CD4-positive, alpha-beta T cell treated with Interleukin-6 at 100 ng/mL for 8 hours (primary cell): ENCODE measurements around the gene THPO.

ENCODE experiments used
- DNase-seq: peaks from one replicate; pipeline ENCODE4 v3.0.0-alpha.2; 2020; ENCODE audit warnings: mixed read lengths, low spot score

The THPO gene

DNA sequence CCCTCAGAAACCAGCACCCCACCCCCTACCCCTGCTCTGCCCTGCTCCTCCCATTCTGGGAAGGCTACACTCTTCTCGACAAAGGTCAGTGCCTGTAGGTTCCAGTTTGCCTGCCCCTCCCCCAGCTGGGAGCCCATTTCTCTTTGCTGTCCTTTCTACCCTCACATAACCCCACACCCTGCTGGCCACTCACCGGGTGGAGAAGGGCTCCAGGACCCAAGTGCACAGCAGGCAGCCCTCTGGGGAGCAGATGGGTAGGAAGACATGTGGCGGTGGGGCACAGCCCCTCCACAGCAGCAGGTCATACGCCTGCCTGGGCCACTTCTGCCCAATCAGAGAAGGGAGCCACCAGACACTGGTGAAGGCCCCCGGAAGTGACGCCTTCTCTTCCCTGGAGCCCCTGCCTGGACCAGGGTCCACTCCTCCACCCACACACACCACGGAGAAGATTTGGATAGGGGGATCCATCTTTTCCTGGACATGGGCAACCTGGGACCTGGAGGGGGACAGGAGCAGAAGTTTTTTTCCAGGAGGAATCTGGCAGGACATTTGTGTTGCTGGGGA is at the start of gene THPO:
Gene THPO (minus strand): TSS at position 326 of the 564 bp plus-strand sequence. CDS start 1,948 bp downstream, outside the sequence.
- DNase-seq, result no peak

DNA sequence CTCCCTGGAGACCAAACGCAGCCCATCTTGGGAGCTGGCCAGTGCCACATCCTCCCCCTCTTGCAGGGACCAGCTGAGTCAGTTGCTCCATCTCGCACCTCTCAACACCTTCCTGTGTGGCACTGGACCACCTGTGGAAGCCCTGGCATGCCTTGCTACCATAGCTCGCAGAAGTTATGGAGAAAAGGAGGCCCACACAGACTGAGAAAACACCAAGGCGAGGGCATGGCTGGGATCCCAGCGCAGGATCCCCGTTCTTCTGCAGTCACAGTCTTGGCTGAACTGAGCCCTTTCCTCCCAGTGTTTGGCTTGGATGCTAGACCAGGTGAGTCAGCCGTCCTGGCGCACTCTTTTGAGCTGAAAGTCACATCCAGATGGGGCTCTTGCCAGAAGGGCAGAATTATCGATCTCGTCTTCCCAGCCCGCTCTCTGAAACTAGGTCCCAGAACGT is 48.7 kb upstream of the THPO start:
- no peak for DNase-seq

DNA sequence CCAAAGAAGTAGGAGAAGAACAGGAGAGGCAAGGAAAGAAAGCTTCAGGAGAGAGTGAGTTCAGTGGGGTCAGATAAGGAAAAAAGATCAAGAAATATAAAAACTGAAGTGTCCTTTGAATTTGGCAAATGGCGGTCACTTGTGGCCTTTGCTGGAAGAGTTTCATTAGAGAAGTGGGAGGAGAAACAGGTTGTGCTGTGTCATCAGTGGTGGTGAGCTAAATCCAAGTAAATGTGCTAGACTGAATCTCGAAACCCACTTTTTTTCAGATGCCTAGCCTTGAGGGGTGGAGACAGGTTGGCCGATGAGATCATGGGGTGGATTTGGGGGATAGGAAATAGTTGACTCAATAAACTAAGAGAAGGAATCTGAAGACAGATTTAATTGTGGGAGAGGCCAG is 45.6 kb upstream of the THPO start:
- DNase-seq, result no peak

DNA sequence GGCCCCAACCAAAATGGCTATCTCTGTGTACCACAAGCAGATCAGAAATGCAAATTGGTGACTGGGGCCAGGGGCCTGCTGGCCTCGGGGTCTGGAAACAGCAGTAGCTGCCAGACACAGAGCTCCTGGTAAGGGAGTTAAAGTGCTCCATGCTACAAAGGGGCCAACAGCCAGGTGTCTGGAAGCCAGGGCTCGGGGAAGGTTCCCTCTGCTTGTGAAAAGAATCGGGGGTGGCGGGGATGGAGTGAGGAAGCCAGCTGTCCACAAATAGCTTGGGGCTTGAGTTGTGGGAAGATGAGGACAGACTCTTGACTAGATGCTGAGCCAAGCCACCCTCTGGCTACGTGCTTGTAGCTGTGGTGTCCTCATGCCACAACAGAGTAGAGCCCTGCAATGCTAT is 41.2 kb upstream of the THPO start:
- no peak for DNase-seq

DNA sequence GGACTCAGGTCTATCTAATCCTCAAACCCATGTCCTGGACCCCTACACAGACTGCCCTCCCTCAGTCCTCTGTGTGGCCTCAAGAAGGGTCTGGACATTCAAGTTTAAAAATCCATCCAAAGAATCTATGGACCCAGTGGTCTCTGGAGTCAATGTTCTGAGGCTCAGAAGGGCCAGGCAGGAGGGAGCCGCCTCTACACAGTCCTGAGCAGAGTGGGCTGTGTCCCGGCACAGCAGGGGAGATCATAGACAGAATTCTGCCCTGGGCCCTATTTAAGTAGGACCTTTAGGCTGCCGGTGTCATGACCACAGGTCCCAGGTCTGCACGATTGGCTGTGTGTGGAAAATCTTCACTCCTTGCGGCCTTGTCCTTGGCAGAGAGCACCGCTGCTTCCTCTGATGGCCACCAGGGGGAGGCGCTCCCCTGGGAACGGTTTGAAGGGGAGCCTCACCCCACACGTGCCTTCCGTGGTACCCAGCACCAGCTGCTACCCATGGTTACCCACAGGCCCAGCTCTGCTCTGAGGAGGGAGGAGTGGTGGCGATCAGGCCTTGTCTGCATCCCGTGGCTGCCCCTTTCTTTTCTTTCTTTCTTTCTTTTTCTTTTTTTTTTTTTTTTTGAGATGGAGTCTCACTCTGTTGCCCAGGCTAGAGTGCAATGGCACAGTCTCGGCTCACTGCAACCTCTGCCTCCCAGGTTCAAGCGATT is 39.8 kb upstream of the THPO start:
- DNase-seq, result peak; percentile 63

DNA sequence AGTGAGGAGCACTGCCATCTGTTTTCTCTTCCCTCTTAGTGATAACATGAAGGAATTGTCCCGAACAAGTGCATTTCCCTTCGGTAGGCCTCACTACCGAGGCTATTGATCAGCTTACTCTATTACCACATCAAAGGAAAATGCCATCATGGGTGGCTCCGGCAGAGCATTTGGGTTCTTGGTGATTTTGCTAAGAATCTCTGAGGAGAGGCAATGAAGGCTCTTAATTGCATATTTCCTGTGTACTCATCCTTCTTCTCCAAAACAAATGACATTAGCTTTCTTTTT is 37.1 kb upstream of the THPO start:
- DNase-seq, result no peak

DNA sequence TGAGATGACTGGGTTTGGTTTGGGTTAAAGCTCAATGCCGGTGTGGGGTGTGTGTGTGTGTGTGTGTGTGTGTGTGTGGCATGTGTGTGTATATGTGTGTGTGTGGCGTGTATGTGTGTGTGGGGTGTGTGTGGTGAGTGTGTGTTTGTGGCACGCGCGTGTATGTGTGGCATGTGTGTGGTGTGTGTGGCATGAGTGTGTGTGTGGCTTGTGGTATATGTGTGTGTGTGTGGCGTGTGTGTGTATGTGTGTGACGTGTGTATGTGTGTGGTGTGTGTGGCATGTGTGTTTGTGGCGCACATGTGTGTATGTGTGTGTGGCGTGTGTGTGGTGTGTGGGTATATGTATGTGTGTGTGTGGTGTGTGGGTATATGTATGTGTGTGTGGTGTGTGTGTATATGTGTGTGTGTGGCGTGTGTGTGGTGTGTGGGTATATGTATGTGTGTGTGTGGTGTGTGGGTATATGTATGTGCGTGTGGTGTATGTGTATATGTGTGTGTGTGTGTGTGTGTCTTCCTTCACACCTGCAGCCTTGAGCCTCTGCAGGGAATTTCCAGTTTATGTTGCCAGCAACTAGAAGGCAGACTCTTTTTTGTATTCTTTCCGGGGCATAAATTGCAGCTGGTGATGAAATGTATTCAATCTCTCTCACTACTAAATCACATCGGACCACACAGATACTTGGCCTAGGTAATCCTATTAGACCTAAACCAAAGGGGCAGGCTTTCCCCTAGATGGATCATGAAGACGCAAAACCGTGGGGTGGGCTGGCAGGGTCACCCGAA is 36.6 kb upstream of the THPO start:
- DNase-seq, result no peak

DNA sequence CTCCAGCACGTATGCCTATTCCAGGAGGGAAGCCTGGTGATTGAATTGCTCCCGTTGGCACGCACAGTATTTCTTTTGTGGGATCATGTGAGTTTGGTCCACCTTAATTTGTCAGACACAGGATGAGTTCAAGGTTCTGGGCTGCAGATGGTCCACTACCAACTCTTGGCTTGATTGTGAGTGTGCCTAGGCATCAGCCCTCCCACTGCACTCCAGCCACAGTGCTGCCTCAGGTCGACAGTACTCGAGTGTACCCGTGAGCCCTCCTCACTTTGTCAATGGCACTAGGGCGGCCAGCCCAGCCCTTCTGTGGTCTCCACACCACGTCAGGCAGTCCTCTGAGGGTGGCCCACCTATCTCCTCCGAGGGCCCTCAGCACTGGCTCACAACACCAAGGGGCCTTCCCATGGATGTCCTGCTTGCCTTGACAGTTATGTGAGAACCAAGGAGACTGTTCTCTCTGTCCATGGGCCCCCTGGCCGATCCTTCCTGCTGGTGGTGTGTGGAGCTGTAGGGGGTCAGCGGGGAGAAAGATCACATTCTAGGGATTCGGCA is 32.0 kb upstream of the THPO start:
- no peak for DNase-seq

DNA sequence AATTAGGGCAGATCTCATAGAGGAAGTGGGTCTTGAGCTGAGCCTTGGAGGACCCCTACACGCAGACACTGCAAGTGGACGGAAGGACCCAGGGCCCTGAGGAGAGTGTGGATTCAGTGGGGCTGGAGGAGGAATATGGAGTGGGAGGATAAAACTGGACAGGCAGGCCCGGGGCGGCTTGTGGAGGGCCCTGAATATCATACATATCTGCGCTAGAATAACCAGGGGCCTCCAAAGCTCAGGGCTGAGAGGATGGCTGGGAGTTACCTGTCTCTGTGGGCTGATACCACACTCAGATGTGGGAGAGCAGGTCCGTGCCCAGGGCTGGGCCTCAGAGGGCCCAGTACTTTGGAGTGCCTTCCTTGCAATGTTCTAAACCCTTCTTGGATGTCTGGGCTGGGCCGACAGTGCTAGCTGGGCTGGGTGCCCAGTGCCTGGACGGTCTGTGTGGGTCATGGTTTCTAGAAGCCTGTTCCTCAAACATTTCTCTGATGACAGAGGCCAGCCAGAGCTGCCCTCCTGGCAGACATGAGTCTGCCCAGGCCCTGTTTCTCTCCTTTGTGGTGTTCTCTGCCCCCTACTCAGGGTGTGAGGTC is 31.4 kb upstream of the THPO start:
- no peak for DNase-seq

DNA sequence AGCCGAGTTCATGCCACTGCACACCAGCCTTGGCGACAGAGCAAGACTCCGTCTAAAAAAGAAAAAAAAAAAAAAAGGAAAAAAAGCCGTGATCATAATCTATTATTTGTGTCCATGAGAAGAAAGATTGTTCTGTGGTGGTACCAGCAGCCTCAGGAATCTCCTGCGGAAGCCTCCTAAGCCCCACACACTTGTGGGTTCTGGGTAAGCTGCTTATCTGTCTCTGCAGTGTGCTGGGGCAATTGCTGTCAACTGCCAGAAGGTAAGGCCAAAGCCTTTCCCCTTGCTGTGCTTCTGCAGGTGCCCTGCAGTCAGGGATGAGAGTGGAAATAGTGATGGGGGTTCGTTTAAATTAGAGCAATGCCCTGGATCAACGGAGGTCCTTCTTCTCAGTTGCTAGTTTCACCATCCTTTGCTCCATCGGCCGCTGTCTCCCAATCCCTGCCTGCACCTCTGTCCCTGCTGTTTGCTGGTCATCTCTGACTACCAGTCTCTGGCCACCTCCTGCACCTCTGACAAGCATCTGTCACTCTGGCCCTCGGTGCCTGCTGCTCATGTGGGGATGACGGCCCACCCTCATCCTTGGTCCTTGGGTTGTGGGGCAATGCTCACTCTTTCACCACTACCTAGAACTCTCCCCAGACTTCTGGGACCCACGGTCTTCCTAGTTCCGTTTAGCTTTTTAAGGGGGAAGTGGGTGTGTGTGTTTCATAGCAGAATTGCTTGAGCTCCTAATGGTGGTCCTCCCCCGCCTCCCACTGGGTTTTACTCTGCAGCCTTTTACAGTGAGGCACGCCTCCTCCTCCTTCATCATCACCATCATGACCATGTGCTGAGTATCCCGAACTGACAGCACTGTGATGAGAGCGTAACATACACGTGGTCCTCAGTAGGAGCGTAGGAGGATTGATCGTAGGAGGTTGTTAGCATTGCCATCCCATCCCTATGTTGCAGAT is 27.3 kb upstream of the THPO start:
- DNase-seq, result no peak

DNA sequence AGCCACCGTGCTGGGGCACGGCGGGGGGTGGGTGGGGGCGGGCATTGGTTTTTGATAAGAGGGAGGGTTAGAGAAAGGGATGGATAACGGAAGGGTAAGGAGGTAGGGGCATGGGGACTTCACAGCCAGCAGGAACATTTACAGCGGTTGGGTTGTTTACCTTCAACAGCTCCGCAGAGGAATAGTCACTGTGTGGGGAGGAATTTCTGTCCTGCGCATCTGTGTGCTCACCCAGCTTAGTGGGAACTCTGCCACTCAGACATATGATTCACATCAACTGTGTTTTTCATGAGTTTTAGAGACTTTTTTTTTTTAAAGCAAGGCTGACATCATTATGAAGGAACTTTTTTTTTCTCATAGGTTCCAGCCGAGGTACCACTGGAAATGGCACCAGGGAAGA is 21.4 kb upstream of the THPO start:
- DNase-seq, result no peak

DNA sequence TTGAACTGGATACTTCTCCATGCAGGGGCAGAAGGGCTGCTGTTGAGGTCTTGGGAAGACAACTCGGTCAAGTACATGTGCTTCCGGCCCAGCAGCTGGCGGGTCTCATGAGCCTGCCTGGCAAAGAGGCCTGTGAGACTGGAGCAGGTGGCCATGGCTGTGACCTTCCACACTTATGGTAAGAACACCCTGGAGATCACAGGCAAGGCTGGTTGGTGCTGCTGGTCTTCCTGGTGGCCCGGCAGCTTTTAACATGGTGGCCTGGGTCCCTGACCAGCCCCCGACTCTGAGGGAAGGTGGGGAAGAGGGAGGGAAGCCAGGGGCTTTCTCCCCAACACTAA is 17.3 kb upstream of the THPO start:
- DNase-seq, result no peak

DNA sequence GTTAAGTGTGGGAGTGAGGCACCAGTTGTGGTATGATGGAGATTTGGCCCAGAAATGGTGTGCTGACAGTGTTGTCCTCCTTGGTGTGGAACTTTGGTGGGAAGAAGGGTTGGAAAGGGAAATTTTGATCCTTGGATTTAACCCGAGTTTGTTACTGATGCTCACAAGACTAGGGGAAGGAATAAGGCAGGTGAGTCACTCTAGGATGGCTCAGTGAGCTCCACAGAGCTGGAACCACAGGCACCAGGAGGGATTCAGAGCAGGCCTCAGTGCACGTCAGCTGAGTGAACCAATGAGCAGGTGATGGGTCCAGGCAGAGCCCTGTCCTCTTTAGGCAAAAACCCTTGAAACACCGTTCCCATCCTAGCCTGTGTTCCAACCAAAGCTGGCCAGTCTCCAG is 13.3 kb upstream of the THPO start:
- DNase-seq, result no peak

DNA sequence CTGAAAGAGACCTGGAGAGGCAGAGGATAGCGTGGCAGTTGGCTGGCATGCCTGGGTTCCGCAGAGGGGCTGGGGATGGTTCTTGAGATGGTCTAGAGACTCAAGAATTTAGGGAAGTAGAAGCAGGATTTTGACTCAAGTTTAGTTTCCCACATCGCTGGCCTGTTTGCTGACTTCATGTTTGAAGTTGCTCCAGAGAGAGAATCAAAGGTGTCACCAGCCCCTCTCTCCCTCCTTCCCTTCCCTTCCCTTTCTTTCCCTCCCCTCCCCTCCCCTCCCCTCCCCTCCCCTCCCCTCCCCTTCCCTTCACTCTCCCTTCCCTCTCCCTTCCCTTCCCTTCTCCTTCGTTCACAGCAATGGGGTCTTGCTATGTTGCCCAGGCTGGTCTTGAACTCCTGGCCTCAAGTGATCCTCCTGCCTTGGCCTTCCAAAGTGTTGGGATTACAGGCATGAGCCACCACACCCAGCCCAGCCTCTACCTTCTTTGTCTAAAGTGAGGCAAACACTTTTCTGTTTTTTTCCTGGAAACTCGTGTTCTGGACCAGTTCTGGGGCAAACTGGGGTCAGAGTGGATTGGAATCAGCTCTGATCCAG is 12.0 kb upstream of the THPO start:
- no peak for DNase-seq

DNA sequence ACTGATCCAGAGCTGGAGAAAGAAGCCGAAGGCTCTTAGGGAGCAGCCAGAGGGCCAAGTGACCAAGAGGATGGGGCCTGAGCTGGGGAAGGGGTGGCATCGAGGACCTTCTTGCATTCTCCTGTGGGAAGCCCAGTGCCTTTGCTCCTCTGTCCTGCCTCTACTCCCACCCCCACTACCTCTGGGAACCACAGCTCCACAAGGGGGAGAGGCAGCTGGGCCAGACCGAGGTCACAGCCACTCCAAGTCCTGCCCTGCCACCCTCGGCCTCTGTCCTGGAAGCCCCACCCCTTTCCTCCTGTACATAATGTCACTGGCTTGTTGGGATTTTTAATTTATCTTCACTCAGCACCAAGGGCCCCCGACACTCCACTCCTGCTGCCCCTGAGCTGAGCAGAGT is 11.4 kb upstream of the THPO start:
- DNase-seq, result no peak

DNA sequence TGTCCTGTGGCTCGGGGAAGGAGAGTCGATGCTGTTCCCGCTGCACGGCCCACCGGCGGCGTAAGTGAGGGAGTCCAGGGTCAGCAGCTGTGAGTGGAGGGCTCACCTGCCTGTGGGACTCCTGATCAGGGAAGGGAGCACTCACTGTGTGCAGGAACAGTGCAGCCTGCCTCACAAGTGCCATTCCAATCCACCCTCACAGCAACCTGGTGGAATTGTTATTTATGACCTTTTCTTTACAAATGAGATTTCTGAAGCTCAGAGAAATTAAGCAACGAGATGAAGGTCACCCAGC is 10.9 kb upstream of the THPO start:
- DNase-seq, result no peak

DNA sequence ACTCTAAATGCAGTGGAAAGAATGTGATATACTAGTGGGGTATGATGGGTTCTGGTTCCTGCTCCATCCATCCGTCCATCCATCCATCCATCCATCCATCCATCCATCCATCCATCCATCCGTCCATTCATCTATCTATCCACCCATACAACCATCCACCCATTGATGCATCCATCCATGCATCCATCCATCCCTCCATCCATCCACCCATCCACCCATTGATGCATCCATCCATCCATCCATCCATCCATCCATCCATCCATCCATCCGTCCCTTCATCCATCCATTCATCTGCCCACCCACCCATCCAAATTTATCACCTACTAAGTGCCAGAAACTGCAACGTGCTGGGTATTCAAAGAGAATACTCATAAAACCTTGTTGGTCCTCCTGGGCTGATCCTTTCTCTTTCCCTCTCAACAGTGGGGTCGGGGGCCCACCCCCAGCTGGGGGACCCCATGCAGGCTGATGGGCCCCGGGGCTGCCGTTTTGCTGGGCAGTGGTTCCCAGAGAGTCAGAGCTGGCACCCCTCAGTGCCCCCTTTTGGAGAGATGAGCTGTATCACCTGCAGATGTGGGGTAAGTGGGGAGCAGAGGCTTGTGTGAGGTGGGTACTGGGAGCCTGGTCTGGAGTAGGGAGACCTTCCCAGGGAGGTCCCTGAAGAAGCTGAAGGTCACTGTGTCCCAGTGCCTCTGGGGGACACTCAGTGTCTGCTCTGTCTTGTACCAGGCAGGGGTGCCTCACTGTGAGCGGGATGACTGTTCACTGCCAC is 10.3 kb upstream of the THPO start:
- DNase-seq, result no peak

DNA sequence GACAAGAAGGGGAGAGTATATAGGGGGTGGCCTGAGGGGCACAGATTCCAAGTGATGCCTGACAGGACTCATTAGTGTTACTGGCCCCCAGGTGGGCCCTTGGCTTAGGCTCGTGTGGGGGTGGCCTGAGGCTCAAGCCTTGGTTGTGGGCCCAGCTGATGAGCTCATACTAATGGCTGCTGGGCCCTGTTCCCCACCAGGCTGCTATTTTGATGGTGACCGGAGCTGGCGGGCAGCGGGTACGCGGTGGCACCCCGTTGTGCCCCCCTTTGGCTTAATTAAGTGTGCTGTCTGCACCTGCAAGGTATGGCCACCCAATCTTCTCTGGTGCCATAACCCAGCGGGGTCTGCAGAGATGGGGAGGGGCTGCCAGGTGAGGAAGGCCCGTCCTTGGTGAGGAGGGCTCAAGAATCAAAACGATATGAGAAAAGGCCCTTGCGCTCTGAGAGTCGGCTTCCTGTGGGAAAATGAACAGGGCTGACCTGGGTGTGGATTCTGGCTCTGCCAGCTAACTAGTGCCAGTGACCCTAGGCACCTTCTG is 9.2 kb upstream of the THPO start:
- DNase-seq, result no peak

DNA sequence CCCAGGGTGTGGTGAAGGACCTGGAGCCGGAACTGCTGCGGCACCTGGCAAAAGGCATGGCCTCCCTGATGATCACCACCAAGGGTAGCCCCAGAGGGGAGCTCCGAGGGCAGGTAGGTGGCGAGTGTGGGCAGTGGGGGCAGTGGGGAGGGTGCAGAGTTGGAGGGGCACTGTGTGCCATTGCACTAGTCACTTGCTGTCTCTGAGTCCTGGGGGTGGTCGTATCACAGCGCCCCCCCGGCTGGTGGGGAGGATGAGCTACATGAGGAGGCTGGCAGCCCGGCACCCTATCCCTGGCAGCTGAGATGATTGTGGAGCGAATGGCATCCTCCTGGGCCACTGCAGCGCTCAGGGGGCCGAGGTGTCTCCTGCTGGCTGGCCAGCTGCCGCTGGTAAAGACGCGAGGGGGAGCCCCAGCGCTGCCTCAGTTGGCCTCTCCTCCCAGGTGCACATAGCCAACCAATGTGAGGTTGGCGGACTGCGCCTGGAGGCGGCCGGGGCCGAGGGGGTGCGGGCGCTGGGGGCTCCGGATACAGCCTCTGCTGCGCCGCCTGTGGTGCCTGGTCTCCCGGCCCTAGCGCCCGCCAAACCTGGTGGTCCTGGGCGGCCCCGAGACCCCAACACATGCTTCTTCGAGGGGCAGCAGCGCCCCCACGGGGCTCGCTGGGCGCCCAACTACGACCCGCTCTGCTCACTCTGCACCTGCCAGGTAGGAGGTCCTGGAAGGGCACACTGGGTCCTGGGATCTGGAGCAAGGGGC is 8.2 kb upstream of the THPO start:
- no peak for DNase-seq
